ENCODE data around the gene ARHGAP24.

GRCh38 chr4:85756938-85757337 is 282.0 kb downstream of the ARHGAP24 start:
- peak; percentile 69 for TF ChIP-seq CTCF (IDR thresholded peaks at IDR 0.05)
- no peak for TF ChIP-seq ZFX (IDR thresholded peaks at IDR 0.05; ENCODE audit: borderline replicate concordance)

Data from 22Rv1 (cell line).